DOHH2 (cell line): ENCODE data around the gene UBASH3A.

Experiments
- EZH2phosphoT487 ChIP-seq: fragments of 200-600 bp; sonication (generic); IDR thresholded peaks from 2 replicates; pipeline ENCODE4 v1.6.1; 2017; ENCODE audit warnings: borderline replicate concordance, mild to moderate bottlenecking, antibody characterized with exemption, low read length, moderate library complexity, mixed read lengths
- TF ChIP-seq, protein P1 (sequence below): fragments of 200-600 bp; sonication (generic); IDR thresholded peaks from one replicate; pipeline ENCODE4 v1.5.1; 2014; ENCODE audit warnings: antibody characterized with exemption, mild to moderate bottlenecking, low read depth, low read length; ENCODE audit not compliant: poor library complexity, severe bottlenecking

DNA sequence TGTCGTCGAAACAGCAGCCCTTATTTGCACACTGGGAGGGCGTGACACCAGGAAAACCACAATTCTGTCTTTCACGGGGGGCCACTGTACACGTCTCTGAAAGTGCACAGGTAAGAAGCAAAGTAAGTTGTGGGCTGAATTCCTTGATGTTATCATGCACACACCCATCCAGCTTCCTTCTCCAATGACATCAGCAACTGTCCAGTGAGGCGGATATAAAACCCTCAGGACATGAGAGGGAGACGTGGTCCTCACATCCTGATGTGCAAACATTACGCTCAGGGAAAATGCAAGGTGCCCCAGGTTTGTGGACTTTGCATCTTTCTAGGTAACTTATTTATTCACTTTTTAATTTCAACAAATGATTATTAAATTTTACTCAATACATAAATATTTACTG is 40.4 kb upstream of the UBASH3A start:
- TF ChIP-seq, protein P1, sequence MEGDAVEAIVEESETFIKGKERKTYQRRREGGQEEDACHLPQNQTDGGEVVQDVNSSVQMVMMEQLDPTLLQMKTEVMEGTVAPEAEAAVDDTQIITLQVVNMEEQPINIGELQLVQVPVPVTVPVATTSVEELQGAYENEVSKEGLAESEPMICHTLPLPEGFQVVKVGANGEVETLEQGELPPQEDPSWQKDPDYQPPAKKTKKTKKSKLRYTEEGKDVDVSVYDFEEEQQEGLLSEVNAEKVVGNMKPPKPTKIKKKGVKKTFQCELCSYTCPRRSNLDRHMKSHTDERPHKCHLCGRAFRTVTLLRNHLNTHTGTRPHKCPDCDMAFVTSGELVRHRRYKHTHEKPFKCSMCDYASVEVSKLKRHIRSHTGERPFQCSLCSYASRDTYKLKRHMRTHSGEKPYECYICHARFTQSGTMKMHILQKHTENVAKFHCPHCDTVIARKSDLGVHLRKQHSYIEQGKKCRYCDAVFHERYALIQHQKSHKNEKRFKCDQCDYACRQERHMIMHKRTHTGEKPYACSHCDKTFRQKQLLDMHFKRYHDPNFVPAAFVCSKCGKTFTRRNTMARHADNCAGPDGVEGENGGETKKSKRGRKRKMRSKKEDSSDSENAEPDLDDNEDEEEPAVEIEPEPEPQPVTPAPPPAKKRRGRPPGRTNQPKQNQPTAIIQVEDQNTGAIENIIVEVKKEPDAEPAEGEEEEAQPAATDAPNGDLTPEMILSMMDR = no peak
- TF ChIP-seq EZH2phosphoT487 = no peak
